OCI-LY7 (cell line): Measurements from ENCODE around the gene AKAP3. TPM values are rescaled to one million over a fixed set of nuclear protein-coding genes. Genes with fewer than 3 reads are reported as not detected.

Source experiments
- BruUV-seq: library from RNA; stranded (reverse); fragments of 400-500 nt; replicated peaks from 2 replicates; lab custom pipeline; 2021; lab: Mats Ljungman, UMichigan
- CTCF ChIA-PET: fragments of 300-600 bp; sonication (Branson Sonifier 250); formaldehyde crosslinking; loops from one replicate; lab custom pipeline; 2022; ENCODE audit warnings: antibody characterized with exemption; ENCODE audit not compliant: unreplicated experiment; lab: Charles Lee
- POLR2A ChIA-PET: fragments of 300-600 bp; sonication (Branson Sonifier 250); formaldehyde crosslinking; loops from one replicate; lab custom pipeline; 2022; ENCODE audit warnings: antibody characterized with exemption; lab: Charles Lee
- DNase-seq: peaks from one replicate; pipeline ENCODE4 v3.0.0-alpha.2; 2015; ENCODE audit warnings: low spot score
- H2AFZ ChIP-seq: fragments of 200-600 bp; sonication (generic), shearing (Covaris generic); 2 replicates; pipeline ENCODE4 v1.6.1; 2014; ENCODE audit warnings: mild to moderate bottlenecking, antibody characterized with exemption, low read length, moderate library complexity
- H3K27ac ChIP-seq: fragments of 200-600 bp; sonication (generic); 2 replicates; pipeline ENCODE4 v1.5.1; 2014; ENCODE audit warnings: mixed run types, low read depth, mild to moderate bottlenecking, moderate library complexity, low read length, inconsistent platforms; ENCODE audit not compliant: poor library complexity, severe bottlenecking
- H3K36me3 ChIP-seq: fragments of 200-600 bp; sonication (generic); 2 replicates; pipeline ENCODE4 v1.6.1; 2014; ENCODE audit warnings: mild to moderate bottlenecking, antibody characterized with exemption, low read length, moderate library complexity, mixed read lengths; ENCODE audit not compliant: insufficient read depth
- H3K4me1 ChIP-seq: fragments of 200-600 bp; sonication (generic); 2 replicates; pipeline ENCODE4 v1.5.1; 2014; ENCODE audit warnings: mild to moderate bottlenecking, low read length; ENCODE audit not compliant: insufficient read depth, poor library complexity, severe bottlenecking
- H3K4me2 ChIP-seq: fragments of 200-600 bp; sonication (generic); 2 replicates; pipeline ENCODE4 v1.6.1; 2014; ENCODE audit warnings: mild to moderate bottlenecking, low read length
- H3K4me3 ChIP-seq: fragments of 200-600 bp; sonication (generic); 2 replicates; pipeline ENCODE4 v1.5.1; 2014; ENCODE audit warnings: mild to moderate bottlenecking, low read depth, low read length; ENCODE audit not compliant: poor library complexity, severe bottlenecking
- H3K79me2 ChIP-seq: fragments of 200-600 bp; sonication (generic); 2 replicates; pipeline ENCODE4 v1.6.1; 2016; ENCODE audit warnings: low read depth, mild to moderate bottlenecking, low read length, moderate library complexity, mixed read lengths; ENCODE audit not compliant: insufficient read depth
- H3K9me2 ChIP-seq: fragments of 200-600 bp; sonication (generic); 2 replicates; pipeline ENCODE4 v1.6.1; 2016; ENCODE audit warnings: mild to moderate bottlenecking, low read length, mixed read lengths; ENCODE audit not compliant: insufficient read depth
- H3K9me3 ChIP-seq: fragments of 200-600 bp; sonication (generic); 2 replicates; pipeline ENCODE4 v1.6.1; 2014; ENCODE audit warnings: mild to moderate bottlenecking, mixed run types, low read length, mixed read lengths
- H4K20me1 ChIP-seq: fragments of 200-600 bp; sonication (generic); 2 replicates; pipeline ENCODE4 v1.6.1; 2014; ENCODE audit warnings: mild to moderate bottlenecking, antibody characterized with exemption, low read length, moderate library complexity, mixed read lengths; ENCODE audit not compliant: insufficient read depth
- CTCF ChIP-seq: fragments of 200-600 bp; sonication (generic); conservative IDR thresholded peaks from 2 replicates; pipeline ENCODE4 v1.5.1; 2014; ENCODE audit warnings: mild to moderate bottlenecking, antibody characterized with exemption, low read length, moderate library complexity, mixed read lengths
- EZH2phosphoT487 ChIP-seq: fragments of 200-600 bp; sonication (generic); IDR thresholded peaks from 2 replicates; pipeline ENCODE4 v1.6.1; 2018; ENCODE audit warnings: low read depth, borderline replicate concordance, mild to moderate bottlenecking, mixed run types, antibody characterized with exemption, low read length, moderate library complexity, mixed read lengths
- intact Hi-C: fragments of 100-400 bp; cut with micrococcal nuclease; formaldehyde crosslinking; loops from one replicate; pipeline ENCODE4 v1.10.0; 2022; ENCODE audit not compliant: unreplicated experiment
- total RNA-seq, 2 experiments: library from RNA; depleted of rRNA in 1 of 2; stranded (reverse); fragments of >200 nt in 1 of 2; shearing (Covaris generic) in 1 of 2; gene quantifications; 2 replicates each; pipeline ENCODE4 v1.2.3, GENCODE V29; 2014 to 2022

The AKAP3 gene
- total RNA-seq, 2 experiments from 2014 or later: 0.92 to 2.4 TPM

- POLR2A ChIA-PET: no interaction called here
- TF ChIP-seq EZH2phosphoT487: no peak
- TF ChIP-seq CTCF: no peak
- Histone ChIP-seq H2AFZ (no peak overlapping the region), H3K36me3 (peaks cover 30% of the 10 kb centered on the region), H3K79me2 (no peaks in the 10 kb centered on the region), H3K9me3 (no peaks in the 10 kb centered on the region), H3K4me2 (no peak overlapping the region), H3K4me1 (no peaks in the 10 kb centered on the region), H3K27ac (no peak overlapping the region), H4K20me1 (no peaks in the 10 kb centered on the region), H3K4me3 (no peak overlapping the region), H3K9me2 (no peaks in the 10 kb centered on the region)
- BruUV-seq: no TSS peak
- CTCF ChIA-PET: no interaction called here
- intact Hi-C loops: no loop called here
- no peak for DNase-seq
These were observed 33.2 kb downstream of the AKAP3 start for GRCh38 chr12:4615667-4616066.

- no TSS peak for BruUV-seq
- no peaks in the 10 kb centered on the region for H3K9me2 ChIP-seq
- H3K4me1 ChIP-seq: no peaks in the 10 kb centered on the region
- H4K20me1 ChIP-seq: no peaks in the 10 kb centered on the region
- intact Hi-C loops: no loop called here
- no peak overlapping the region for H3K27ac ChIP-seq
- POLR2A ChIA-PET: interaction anchor here (0.9 kb wide), 1 partner anchor 13 kb away, joined by 3 read pairs; no protein-coding TSS in a partner anchor
- CTCF ChIA-PET: no interaction called here
- H3K79me2 ChIP-seq: peaks cover 8% of the 10 kb centered on the region; the same call in 1 of the 2 replicates
- H3K36me3 ChIP-seq: peaks cover 33% of the 10 kb centered on the region
- H3K4me2 ChIP-seq: no peak overlapping the region
- H3K4me3 ChIP-seq: no peak overlapping the region
- TF ChIP-seq EZH2phosphoT487: no peak
- DNase-seq: no peak
- no peaks in the 10 kb centered on the region for H3K9me3 ChIP-seq
- H2AFZ ChIP-seq: no peak overlapping the region
These were observed 38.4 kb downstream of the AKAP3 start for GRCh38 chr12:4610481-4610880.

GRCh38 chr12:4609071-4609470 lies 39.8 kb downstream of the AKAP3 start:
- ChIA-PET CTCF (no interaction called here), POLR2A (interaction anchor here (1.7 kb wide), 1 partner anchor 35 kb away, joined by 4 read pairs; no protein-coding TSS in a partner anchor)
- no peak for DNase-seq
- TF ChIP-seq CTCF: no peak
- TF ChIP-seq EZH2phosphoT487: no peak
- Histone ChIP-seq H3K4me2 (no peak overlapping the region), H3K4me3 (no peak overlapping the region), H3K4me1 (no peaks in the 10 kb centered on the region), H3K27ac (no peak overlapping the region), H3K36me3 (peaks cover 25% of the 10 kb centered on the region), H3K9me3 (no peaks in the 10 kb centered on the region), H4K20me1 (no peaks in the 10 kb centered on the region), H3K79me2 (peaks cover 14% of the 10 kb centered on the region; the same call in 1 of the 2 replicates), H2AFZ (no peak overlapping the region), H3K9me2 (no peaks in the 10 kb centered on the region)
- BruUV-seq: no TSS peak
- intact Hi-C loops: no loop called here
